ENCODE measurements around the gene PRPH.

DNA sequence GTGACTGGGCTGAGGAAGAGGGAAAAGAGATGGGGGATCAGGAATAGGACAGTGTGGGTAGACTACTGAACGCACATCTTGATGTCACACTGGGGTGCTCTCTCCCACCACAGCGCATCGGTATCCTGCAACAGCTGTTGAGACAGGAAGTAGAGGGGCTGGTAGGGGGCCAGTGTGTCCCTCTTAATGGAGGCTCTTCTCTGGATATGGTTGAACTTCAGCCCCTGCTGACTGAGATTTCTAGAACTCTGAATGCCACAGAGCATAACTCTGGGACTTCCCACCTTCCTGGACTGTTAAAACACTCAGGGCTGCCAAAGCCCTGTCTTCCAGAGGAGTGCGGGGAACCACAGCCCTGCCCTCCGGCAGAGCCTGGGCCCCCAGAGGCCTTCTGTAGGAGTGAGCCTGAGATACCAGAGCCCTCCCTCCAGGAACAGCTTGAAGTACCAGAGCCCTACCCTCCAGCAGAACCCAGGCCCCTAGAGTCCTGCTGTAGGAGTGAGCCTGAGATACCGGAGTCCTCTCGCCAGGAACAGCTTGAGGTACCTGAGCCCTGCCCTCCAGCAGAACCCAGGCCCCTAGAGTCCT, 35.2 kb downstream of the PRPH start:
- no peak for TF ChIP-seq POLR2A (IDR thresholded peaks at IDR 0.05; ENCODE audit: low read depth, low read length)
- TF ChIP-seq POLR2AphosphoS5 (IDR thresholded peaks at IDR 0.05; ENCODE audit: low read depth, low read length): no peak
